HG03439 (cell line): ENCODE results near the gene XXYLT1.

Experiments used
- ATAC-seq: cut with Tn5 transposase; IDR thresholded peaks from one replicate; pipeline ENCODE4 v1.9.1; 2021; ENCODE audit warnings: mild to moderate bottlenecking, moderate library complexity; ENCODE audit not compliant: unreplicated experiment

Gene XXYLT1

DNA sequence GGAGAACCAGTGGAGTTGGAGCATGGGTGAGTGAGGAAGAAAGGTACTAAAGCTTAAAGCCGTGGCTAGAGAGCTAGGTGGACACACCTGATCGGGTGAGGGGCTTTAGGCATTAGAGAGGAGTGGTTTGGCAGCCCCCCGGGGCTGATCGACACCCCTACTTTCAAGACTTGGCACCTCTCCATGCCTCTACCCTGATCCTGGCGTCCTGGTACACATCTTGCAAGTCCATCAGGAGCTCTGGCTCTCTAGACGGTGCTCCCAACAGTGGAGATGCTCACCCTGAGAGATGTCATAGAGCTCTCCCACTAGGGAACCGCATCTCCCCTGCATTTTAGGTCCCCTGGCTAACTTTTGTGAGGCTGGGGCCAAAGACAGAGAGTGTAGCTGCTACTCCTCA, 98.1 kb downstream of the XXYLT1 start:
- ATAC-seq = no peak

DNA sequence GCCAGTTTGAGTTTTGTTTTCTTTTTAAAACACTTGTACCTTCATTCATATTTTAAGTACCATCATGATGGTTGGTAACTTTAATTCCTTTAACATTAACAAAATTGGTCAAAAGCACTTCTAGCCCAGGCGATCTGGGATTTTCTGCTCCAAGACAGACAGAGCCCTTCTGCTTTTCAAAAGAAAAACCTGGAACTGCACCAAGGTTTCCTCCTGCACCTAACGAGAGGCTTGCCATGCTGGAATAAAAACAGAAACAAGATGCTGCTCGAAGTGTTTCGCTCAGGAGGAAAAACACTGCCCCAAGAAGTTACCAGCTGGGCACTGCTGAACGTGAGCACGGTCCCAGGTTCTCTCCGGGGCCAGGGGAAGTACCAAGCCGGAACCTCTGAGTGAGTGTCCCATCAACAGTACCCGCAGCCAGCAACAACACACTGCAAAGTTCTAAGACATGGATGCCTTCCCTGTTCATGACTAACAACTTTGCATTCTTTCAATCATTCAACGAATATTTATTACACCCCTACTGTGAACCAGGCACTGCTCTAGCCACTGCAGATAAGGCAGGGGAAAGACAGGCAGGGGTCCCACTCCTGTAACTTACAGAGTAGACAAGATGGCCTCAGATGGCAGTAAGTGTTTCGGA, 98.8 kb downstream of the XXYLT1 start:
- ATAC-seq = no peak

DNA sequence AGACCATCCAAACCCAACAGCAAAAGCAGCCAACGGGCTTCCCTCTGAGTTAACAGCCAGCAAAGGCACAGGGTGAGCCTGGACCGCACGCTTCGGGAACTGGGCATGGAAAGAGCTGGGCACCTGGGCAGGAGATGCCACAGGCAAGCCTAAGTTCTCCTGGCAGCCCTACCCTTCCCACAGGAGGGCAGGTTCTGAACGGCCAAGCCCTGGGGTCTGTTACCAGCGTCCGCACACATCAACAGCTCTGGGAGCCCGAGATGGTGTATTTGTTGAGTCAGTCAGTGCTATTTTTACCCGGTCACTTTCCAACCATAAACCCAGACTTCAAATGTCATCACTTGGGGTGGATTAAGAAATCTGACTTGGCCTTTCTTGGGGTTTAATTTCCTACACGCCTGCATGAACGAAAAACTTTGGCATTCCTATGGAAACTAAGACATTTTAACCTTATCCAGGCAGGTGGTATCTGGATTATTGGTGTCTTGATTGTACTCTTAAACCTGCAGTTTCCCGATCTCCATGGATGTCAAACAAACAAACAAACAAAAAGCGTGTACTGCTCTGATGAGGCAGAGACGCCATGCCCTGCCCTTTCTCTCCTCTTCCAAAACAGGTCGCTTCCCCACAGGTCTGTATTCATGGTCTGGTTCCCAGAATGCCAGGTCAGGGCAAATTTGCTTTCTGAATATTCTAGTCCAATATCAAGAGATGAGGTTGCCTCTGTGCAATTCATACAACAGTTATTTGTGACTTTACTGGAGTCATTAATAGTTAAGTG, 99.7 kb downstream of the XXYLT1 start:
- no peak for ATAC-seq

- no peak for ATAC-seq
Observed at GRCh38 chr3:195170496-195170895, 100.5 kb downstream of the XXYLT1 start.

DNA sequence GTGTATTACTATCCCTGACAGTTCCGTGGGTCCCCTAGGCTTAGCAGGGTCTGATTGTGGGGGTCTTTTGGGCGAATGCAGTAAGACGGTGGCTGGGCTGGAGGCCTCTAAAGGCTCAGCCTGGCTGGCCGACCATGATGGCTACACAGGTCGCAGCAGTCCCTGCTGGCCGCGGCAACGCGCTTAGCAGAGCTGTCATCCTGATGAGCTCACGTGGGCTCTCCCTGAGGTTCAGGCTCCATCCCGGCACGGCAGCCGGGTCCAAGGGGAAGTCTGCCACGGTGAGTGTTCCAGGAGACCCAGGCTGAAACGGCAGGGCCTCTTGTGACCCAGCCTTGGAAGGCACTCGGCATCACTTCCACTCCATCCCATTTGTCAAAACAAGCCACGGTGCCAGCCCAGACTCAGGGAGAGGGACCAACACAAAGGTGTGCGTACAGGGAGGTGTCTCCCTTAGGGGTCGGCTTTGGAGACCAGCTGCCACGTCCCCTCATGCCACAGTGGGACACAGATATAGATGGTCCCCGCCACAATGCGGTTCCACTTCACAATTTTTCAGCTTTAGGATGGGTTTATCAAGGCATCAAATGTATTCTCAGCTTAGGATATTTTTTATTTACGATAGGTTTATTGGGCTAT, 101.8 kb downstream of the XXYLT1 start:
- no peak for ATAC-seq

GRCh38 chr3:195168009-195168762, 102.8 kb downstream of the XXYLT1 start:
- no peak for ATAC-seq

DNA sequence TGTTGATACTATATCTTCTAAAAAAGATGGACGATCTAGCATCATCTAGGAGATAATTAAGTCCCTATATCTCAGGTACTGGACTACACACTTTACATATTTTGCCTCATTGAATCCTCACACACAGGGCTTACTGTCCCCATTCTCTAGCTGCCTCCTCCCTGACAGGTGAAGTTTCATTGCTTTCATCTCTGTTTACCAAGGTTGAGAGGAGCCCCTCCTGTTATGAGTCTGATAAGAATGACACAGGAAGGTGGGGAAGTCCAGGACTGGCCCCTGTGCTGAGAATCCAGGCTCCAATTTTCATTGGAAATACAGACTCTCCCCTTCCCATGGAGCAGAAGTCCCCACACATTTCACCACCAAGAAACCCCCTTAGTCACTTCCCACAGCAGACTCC, 105.2 kb downstream of the XXYLT1 start:
- no peak for ATAC-seq

GRCh38 chr3:195165265-195165609, 105.7 kb downstream of the XXYLT1 start:
- ATAC-seq = no peak

GRCh38 chr3:195164573-195165264, 106.2 kb downstream of the XXYLT1 start:
- no peak for ATAC-seq

- ATAC-seq = no peak
Observed at GRCh38 chr3:195163719-195164572, 107.0 kb downstream of the XXYLT1 start.

DNA sequence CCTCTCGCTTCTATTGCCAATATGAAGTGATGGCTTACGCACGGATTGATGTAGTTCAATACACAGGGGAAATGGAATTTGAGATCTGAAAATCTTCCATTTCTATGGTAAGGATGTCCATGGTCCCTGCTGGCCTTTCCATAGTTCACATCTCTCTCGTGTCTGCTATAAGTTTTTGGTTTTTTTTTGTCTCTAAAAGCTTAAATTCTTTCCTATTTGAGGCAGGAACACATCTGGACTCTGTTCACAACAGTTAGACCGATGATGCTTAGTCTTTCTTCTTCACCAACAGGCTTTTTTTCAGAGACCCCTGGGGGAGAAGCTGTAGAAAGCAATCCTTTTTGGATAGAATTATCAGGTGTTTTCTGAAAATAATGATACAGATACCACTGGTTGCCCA, 108.1 kb downstream of the XXYLT1 start:
- no peak for ATAC-seq

DNA sequence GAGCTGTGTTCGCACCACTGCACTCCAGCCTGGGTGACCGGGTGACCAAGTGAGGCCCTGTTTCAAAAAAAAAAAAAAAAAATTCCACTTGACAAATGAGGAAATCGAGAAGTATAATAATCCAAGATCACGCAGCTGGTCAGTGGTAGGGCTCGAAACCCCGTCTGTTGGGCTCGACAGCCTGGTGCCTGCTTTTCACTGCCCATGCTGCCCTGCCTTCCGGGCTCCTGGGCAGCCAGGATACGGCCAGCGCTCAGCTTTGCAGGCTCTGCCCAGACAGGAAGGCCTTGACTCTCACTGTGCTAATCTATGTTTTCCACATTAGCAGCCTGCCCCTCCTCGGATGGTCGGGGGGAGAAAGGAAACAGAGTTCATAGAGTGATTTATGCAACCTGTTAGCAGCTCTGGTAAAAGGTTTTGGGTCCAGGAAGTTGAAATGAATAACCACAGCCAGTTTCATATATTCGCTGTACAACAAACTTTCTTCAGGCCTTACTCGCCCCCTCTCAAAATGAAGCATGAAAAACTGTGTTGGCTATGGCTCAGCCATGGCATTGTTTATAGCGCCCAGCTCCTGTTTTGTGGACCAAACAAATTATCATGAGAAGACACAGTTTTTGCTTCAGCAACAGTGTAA, 108.8 kb downstream of the XXYLT1 start:
- no peak for ATAC-seq

DNA sequence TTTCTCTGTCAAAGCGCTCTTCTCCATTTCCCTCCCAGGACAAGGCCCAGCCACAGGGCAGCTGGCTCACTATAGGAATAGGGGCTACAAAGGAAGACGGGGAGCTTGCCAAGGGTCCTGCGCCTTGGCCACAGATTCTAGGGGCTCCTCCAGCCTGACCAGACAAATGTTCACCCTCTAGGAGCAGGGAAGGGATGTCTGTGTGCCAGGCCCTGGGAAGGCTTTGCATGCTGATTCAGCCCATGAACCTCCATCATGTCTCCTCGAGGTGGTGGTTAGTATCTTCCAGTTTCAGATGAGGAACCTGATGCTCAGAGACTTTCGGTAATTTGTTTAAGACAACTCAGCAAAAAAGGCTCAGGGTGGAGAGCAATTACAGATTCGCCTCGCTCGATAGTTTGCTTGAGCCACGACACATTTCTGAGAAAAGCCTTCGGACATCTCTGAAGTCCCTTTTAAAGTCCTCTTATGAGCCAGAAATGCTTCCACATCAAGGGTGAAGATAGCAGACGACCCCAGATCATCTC, 110.0 kb downstream of the XXYLT1 start:
- no peak for ATAC-seq

- ATAC-seq = no peak
Observed at GRCh38 chr3:195160257-195160898, 110.6 kb downstream of the XXYLT1 start.

- no peak for ATAC-seq
Observed at GRCh38 chr3:195159814-195160165, 111.2 kb downstream of the XXYLT1 start.

DNA sequence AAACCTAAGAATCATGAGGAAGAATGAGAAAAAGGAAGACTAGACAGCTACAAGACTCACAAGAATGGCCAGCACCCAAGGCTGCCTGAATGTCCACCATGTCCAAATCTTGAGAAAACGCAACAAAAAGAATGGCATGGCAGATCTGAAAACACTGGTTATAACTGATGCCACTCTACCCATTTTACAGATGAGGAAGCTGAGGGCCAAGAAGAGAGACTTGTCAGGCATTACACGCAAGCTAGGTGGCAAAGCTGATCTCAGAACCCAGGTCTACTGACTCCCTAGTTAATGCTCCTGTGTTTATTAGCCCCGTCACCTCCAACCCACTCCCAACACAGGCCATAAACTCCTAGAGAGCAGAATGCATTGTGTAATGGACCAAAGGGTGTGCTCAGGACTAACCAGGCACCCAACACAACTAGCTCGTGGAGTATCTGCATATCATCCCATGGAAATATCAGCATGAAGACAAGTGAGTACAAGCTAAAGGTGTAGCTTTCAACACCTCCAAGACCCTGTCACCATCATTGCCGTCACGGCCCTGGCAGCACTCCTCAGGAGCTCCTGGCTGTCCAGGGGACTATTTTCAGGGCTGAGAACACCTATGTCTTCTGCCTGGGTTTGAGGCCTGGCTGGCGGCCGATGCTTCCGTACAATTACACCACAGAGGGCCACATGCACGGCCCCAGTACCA, 111.7 kb downstream of the XXYLT1 start:
- no peak for ATAC-seq

DNA sequence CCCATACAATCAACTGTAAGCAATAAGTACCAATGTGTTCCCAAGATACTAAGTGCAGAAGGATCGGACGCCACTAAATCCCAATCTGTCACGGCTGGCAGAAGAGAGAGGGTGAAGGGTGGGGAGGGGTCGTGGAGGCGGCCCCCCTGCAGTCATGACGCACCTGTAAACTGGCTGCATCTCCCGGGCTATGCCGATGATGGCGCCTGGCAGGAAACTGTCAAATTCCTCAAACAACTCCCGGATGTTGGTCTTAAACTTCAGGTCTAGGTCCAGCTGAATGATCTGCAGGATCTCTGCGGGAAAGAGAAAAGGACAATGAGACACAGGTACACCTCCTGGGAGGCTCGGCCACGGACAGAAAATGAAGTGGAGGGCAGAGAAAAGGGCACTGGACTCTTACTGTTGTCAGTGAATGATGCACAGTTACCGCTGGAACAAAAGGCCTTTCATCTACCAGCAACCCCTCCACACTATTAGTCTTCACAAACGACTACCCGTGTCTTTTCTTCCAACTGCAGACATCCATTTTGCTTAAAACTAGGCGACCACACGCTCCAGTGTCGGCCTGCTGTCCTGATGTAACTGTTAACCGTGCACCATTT, 114.6 kb downstream of the XXYLT1 start:
- ATAC-seq = no peak
